ENCODE results near the gene CLIP2.
"Not testable (repeated sequence)": the region's sequence is repeated elsewhere in the genome, so short reads cannot be mapped to it uniquely, and the experiment has no call there.

CLIP2 gene

DNA sequence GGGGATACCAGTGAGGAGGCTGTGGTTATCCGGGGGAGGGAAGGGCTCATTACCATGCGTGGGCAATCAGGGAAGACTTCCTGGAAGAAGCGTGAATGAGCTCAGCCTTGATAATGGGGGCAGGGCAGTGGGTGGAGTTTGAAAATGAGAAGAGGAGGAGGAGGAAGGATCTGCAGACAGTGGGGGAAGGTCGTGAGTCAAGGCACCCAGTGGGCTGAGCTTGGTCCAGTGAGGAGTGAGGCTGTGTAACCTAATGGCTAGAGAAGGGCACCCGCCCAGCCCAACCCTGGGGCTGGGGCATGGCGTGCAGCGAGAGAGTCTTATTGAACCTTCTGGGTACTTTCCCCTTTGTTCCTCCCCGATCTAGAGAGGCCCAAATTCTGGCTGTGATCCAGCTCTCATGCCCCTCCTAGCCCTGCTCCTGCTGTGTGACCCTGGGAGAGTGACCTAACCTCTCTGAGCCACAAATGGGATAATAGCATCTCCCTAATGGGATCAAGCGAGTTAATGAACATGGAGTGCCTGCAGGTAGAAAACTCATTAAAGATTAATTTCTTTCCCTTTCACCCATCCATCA is 31.5 kb downstream of the CLIP2 start:
- H3K4me3 ChIP-seq (ENCODE audit: control insufficient read depth, low read depth, low read length), result no peak overlapping the region
- TF ChIP-seq, protein P1, sequence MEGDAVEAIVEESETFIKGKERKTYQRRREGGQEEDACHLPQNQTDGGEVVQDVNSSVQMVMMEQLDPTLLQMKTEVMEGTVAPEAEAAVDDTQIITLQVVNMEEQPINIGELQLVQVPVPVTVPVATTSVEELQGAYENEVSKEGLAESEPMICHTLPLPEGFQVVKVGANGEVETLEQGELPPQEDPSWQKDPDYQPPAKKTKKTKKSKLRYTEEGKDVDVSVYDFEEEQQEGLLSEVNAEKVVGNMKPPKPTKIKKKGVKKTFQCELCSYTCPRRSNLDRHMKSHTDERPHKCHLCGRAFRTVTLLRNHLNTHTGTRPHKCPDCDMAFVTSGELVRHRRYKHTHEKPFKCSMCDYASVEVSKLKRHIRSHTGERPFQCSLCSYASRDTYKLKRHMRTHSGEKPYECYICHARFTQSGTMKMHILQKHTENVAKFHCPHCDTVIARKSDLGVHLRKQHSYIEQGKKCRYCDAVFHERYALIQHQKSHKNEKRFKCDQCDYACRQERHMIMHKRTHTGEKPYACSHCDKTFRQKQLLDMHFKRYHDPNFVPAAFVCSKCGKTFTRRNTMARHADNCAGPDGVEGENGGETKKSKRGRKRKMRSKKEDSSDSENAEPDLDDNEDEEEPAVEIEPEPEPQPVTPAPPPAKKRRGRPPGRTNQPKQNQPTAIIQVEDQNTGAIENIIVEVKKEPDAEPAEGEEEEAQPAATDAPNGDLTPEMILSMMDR (IDR thresholded peaks at IDR 0.05; ENCODE audit: control insufficient read depth, insufficient read depth, low read depth, low read length, missing control alignments), result no peak

DNA sequence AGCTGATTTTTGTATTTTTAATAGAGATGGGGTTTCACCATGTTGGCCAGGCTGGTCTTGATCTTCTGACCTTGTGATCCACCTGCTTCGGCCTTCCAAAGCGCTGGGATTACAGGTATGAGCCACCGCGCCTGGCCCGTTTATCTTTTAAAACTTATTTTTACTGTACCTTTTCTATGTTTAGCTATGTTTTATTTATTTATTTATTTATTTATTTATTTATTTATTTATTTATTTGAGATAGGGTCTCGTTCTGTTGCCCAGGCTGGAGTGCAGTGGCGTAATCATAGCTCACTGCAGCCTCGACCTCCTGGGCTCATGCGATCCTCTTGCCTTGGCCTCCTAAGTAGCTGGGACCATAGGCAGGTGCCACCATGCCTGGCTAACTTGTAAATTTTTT is 33.7 kb downstream of the CLIP2 start:
- DNase-seq (ENCODE audit: low read depth); H3K4me3 ChIP-seq (ENCODE audit: control insufficient read depth, low read depth, low read length): not testable (repeated sequence)

More for the DNA sequence above, 31.5 kb downstream of the CLIP2 start:
- no peak for DNase-seq (ENCODE audit: low read depth)

DNA sequence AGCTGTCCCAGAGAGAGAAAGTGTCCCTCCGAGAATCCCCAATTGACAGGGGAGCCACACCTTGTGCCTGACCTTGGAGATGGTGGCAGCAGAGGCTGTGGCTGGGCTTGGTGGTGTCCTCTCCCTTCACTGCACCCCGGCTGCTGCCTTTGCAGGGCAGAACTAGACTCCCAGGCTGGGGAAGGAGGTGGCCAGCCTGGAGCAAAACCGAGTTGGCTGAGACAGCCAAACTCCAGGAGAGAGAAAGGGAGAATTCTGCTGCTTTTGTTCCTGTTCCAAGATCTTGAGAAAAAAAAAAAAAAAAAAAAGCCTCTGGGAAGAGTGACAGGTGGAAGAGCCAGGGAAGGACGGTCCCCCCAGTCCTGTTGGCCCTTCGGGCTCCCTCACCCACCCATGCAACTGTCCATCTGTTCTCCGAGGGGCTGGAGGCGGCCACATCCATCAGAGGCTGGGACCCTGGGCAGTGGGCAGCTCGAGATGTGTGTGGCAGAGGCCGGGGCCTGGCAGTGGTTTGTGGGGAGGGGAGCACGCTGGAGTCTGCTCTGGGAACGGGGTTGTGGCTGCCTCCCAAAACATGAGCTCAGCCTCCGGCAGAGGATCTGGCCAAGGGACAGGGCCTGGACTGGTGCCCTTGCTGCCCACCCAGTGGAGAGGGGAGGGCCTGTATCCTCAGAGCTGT is 35.5 kb downstream of the CLIP2 start:
- DNase-seq (ENCODE audit: low read depth), result no peak
- H3K4me3 ChIP-seq (ENCODE audit: control insufficient read depth, low read depth, low read length), result no peak overlapping the region
- TF ChIP-seq, protein P1 (IDR thresholded peaks at IDR 0.05; ENCODE audit: control insufficient read depth, insufficient read depth, low read depth, low read length, missing control alignments), result no peak

DNA sequence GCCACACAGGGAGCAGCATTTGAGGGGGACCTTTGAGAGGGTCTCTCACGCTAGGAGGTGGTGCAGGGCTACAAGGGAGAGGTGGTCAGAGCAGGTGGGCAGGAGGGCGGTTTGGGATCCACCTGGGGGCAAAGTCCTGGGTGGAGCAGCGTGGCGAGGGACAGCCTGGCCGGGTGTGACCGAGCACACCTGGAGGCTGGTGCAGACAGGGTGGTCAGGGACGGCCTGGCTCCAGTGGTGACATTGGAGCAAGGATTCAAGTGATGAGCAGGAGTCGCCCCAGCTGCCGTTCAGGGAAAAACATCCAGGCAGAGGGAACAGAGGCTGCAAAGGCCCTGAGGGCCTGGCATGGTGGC is 36.0 kb downstream of the CLIP2 start:
- TF ChIP-seq, protein P1 (IDR thresholded peaks at IDR 0.05; ENCODE audit: control insufficient read depth, insufficient read depth, low read depth, low read length, missing control alignments), result no peak
- DNase-seq (ENCODE audit: low read depth), result no peak
- H3K4me3 ChIP-seq (ENCODE audit: control insufficient read depth, low read depth, low read length), result no peak overlapping the region

DNA sequence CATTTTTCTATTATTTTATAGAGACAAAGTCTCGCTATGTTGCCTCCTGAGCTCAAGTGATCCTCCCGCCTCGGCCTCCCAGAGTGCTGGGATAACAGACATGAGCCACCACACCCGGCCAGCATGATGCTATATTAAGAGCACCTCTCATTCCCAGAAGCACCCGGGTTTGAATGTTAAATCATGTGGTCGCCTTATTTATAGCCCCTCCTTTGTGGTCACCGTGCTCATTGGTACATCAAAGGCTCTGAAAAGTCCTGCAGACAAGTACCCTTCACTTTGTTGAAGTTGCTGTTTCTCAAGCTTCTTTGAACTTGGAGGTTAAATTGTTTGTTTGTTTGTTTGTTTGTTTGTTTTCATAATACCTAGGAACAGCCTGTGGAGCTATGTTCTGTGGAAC is 40.0 kb downstream of the CLIP2 start:
- DNase-seq (ENCODE audit: low read depth), result no peak
- TF ChIP-seq, protein P1 (IDR thresholded peaks at IDR 0.05; ENCODE audit: control insufficient read depth, insufficient read depth, low read depth, low read length, missing control alignments), result no peak

DNA sequence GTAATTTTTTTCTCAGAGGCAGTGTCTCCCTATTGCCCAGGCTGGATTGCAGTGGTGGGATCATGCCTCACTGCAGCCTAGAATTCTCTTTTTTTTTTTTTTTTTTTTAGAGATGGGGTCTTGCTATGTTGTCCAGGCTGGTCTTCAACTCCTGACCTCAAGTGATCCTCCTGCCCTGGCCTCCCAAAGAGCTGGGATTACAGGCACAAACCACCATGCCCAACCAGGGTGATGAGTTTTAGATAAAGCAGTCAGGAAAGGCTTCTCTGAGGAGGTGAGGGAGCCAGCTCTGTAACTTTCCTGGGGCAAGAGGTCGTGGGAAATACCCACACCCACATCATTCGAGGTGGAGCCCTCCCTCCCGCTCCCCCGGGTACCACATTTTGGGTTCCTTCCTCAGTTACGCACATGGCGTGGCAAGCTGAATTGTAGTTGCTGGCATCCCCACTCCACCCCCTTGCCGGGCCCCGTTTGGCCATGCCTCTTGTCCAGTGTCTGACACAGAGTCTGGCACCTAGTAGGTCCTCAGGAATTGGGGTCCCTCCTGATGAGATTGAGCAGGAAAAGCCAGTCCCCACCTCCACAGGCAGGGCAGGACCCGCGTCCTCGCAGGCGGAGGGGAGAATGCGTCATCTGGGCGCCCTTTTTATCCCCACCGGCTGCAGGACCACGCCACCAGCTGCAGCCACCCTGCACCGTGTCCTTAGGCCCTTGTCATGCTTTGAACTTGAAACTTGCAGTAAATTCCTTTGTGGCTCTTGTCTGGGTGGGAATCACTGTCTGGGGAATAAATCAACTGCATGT is 43.4 kb downstream of the CLIP2 start:
- no peak overlapping the region for H3K4me3 ChIP-seq (ENCODE audit: control insufficient read depth, low read depth, low read length)
- DNase-seq (ENCODE audit: low read depth), result no peak
- TF ChIP-seq, protein P1 (IDR thresholded peaks at IDR 0.05; ENCODE audit: control insufficient read depth, insufficient read depth, low read depth, low read length, missing control alignments), result no peak

More for the DNA sequence above, 40.0 kb downstream of the CLIP2 start:
- no peak overlapping the region for H3K4me3 ChIP-seq (ENCODE audit: control insufficient read depth, low read depth, low read length)

DNA sequence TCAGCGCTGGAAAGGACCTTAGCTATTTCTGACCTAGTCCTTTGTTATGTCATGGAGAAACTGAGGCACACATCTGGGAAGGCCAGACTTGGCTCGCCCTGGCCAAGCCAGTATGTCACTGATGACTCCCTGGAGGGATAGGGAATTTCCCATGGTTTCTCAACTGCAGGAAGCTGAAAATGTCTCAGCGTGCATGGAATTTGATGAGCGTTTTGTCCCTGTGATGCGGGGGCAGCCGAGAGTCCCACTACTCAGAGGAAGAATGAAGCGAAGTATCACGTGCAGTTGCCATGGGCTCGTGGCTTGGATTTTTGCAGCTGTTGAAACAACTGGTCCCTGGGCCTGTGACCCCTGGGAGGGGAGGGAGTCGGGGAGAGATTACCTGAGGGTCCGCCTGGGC is 44.8 kb downstream of the CLIP2 start:
- no peak overlapping the region for H3K4me3 ChIP-seq (ENCODE audit: control insufficient read depth, low read depth, low read length)
- peak; percentile 17 for DNase-seq (ENCODE audit: low read depth)
- TF ChIP-seq, protein P1 (IDR thresholded peaks at IDR 0.05; ENCODE audit: control insufficient read depth, insufficient read depth, low read depth, low read length, missing control alignments), result no peak

Measured in AG09309 (cell line).